SK-N-SH treated with all-trans-retinoic acid at 6 μM for 48 hours (cell line): ENCODE results near the gene ZNF771.
"Not testable (repeated sequence)": the region's sequence is repeated elsewhere in the genome, so short reads cannot be mapped to it uniquely, and the experiment has no call there.

ENCODE experiments used
- ATAC-seq: fragments of 200-7000 bp; cut with Tn5 transposase; 3 replicates; pipeline ENCODE4 v1.9.1; 2020; ENCODE audit warnings: mild to moderate bottlenecking, moderate library complexity
- ARNTL ChIP-seq: fragments of 450-650 bp; formaldehyde crosslinking; IDR thresholded peaks from 2 replicates; pipeline ENCODE4 v1.5.0; 2020; ENCODE audit warnings: low read depth, mild to moderate bottlenecking, moderate library complexity, borderline replicate concordance
- BACH2 ChIP-seq: fragments of 250-450 bp; sonication (Bioruptor Pico); IDR thresholded peaks from 2 replicates; pipeline ENCODE4 v1.9.0; 2021; ENCODE audit warnings: mild to moderate bottlenecking, borderline replicate concordance
- CREB5 ChIP-seq: fragments of 250-450 bp; sonication (Bioruptor Pico); IDR thresholded peaks from 2 replicates; pipeline ENCODE4 v1.5.1; 2020; ENCODE audit warnings: low read depth, mild to moderate bottlenecking, moderate library complexity
- CSDC2 ChIP-seq: fragments of 250-450 bp; sonication (Bioruptor Pico); IDR thresholded peaks from 2 replicates; pipeline ENCODE4 v1.5.0; 2020; ENCODE audit warnings: mild to moderate bottlenecking, moderate library complexity
- CSRNP3 ChIP-seq: fragments of 250-450 bp; sonication (Bioruptor Pico); IDR thresholded peaks from 2 replicates; pipeline ENCODE4 v1.5.1; 2021; ENCODE audit warnings: mild to moderate bottlenecking, moderate library complexity
- GLIS3 ChIP-seq: fragments of 250-450 bp; sonication (Bioruptor Pico); IDR thresholded peaks from 2 replicates; pipeline ENCODE4 v1.5.0; 2020; ENCODE audit warnings: mild to moderate bottlenecking, moderate library complexity
- ISL1 ChIP-seq: fragments of 250-450 bp; sonication (Bioruptor Pico); IDR thresholded peaks from 2 replicates; pipeline ENCODE4 v2.1.2; 2022; ENCODE audit warnings: mild to moderate bottlenecking, moderate library complexity
- OSR1 ChIP-seq: fragments of 250-450 bp; sonication (Bioruptor Pico); IDR thresholded peaks from 2 replicates; pipeline ENCODE4 v1.8.0; 2022; ENCODE audit warnings: moderate library complexity, mild to moderate bottlenecking, inconsistent platforms
- PATZ1 ChIP-seq: fragments of 250-450 bp; sonication (Bioruptor Pico); IDR thresholded peaks from 2 replicates; pipeline ENCODE4 v1.8.0; 2020; ENCODE audit warnings: mild to moderate bottlenecking, moderate library complexity, borderline replicate concordance
- PPARA ChIP-seq: fragments of 250-450 bp; sonication (Bioruptor Pico); IDR thresholded peaks from 2 replicates; pipeline ENCODE4 v1.5.0; 2020; ENCODE audit warnings: mild to moderate bottlenecking, borderline replicate concordance
- RARB ChIP-seq: fragments of 250-450 bp; sonication (Bioruptor Pico); IDR thresholded peaks from 2 replicates; pipeline ENCODE4 v1.8.0; 2021; ENCODE audit warnings: mild to moderate bottlenecking, moderate library complexity
- SNAI2 ChIP-seq: fragments of 250-450 bp; sonication (Bioruptor Pico); IDR thresholded peaks from 2 replicates; pipeline ENCODE4 v1.5.0; 2020; ENCODE audit warnings: mild to moderate bottlenecking, moderate library complexity
- TCF4 ChIP-seq: fragments of 250-450 bp; sonication (Bioruptor Pico); IDR thresholded peaks from 2 replicates; pipeline ENCODE4 v1.8.0; 2021; ENCODE audit warnings: mild to moderate bottlenecking, moderate library complexity, borderline replicate concordance
- TOX ChIP-seq: fragments of 250-450 bp; sonication (Bioruptor Pico); IDR thresholded peaks from 2 replicates; pipeline ENCODE4 v1.8.0; 2021; ENCODE audit warnings: mild to moderate bottlenecking, moderate library complexity, borderline replicate concordance
- ZC3H10 ChIP-seq: fragments of 250-450 bp; sonication (Bioruptor Pico); IDR thresholded peaks from 2 replicates; pipeline ENCODE4 v1.5.1; 2021; ENCODE audit warnings: mild to moderate bottlenecking, moderate library complexity
- ZFP3 ChIP-seq: fragments of 250-450 bp; sonication (Bioruptor Pico); IDR thresholded peaks from 2 replicates; pipeline ENCODE4 v1.5.0; 2020; ENCODE audit warnings: mild to moderate bottlenecking, moderate library complexity
- ZFP30 ChIP-seq: fragments of 450-650 bp; formaldehyde crosslinking; IDR thresholded peaks from 2 replicates; pipeline ENCODE4 v1.5.0; 2022; ENCODE audit warnings: mild to moderate bottlenecking, moderate library complexity
- ZNF8 ChIP-seq: fragments of 450-650 bp; formaldehyde crosslinking; IDR thresholded peaks from 2 replicates; pipeline ENCODE4 v1.5.0; 2020; ENCODE audit warnings: mild to moderate bottlenecking, moderate library complexity

The ZNF771 gene

DNA sequence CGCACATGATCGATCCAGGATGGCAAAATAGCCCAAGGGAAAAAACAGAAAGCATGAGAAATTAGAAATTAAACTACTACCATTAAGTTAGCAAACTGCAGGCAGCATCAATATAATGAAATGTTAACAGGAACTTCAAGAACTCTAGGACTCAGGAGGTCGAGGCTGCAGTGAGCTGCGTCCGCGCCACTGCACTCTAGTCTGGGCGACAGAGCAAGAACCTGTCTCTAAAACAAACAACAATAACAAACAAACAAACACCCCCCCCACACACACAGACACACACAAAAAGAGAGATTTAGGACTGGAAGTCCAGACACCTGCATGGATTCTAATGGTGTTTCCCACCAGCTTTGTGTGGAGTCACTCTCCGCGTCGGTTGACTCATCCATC lies 38.8 kb downstream of the ZNF771 start:
- TF ChIP-seq PPARA (CRISPR knock-in tag) (no peak), ISL1 (CRISPR knock-in tag) (no peak), TCF4 (CRISPR knock-in tag) (no peak), TOX (CRISPR knock-in tag) (no peak), GLIS3 (CRISPR knock-in tag) (no peak), BACH2 (CRISPR knock-in tag) (no peak), CREB5 (CRISPR knock-in tag) (no peak), CSDC2 (CRISPR knock-in tag) (no peak)
- ATAC-seq = no peak

DNA sequence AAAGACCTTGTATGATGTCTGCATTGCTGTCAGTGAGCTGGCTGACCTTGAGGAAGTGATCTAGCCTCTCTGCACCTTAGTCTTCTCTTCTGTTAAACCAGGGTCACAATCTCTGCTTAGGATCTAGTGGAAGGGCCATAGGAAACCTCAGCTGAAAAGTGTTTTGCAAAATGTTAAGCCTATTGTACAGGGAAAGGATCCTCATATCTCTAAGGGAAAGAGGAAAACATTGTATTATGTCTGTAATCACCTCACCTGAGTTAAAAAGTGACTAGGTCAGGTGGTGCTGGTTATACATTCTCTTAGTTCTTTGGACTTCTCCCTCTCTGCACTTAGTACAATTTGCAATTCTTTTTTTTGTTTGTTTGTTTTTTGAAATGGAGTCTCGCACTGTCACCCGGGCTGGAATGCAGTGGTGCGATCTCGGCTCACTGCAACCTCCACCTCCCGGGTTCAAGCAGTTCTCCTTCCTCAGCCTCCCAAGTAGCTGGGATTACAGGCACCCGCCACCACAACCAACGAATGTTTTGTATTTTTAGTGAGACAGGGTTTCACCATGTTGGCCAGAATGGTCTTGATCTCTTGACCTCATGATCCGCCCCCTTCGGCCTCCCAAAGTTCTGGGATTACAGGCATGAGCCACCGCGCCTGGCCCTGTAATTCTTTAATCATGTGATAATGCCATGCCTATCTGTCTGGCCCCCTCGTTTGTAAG lies 40.3 kb downstream of the ZNF771 start:
- ATAC-seq = no peak
- no peak for TF ChIP-seq RARB
- TF ChIP-seq CSDC2 (CRISPR knock-in tag) = no peak
- TF ChIP-seq SNAI2 (CRISPR knock-in tag) = no peak
- TF ChIP-seq ZFP30 (CRISPR knock-in tag) = no peak
- TF ChIP-seq PATZ1 (CRISPR knock-in tag) = no peak
- TF ChIP-seq GLIS3 (CRISPR knock-in tag) = no peak
- no peak for TF ChIP-seq ZC3H10 (CRISPR knock-in tag)
- no peak for TF ChIP-seq PPARA (CRISPR knock-in tag)

- no peak for TF ChIP-seq ZNF8 (CRISPR knock-in tag)
- no peak for ATAC-seq
These were observed 41.7 kb downstream of the ZNF771 start for GRCh38 chr16:30449116-30449435.

GRCh38 chr16:30452709-30453580 lies 45.5 kb downstream of the ZNF771 start:
- not testable (repeated sequence) for ATAC-seq

- TF ChIP-seq ZFP3 (CRISPR knock-in tag) = no peak
- TF ChIP-seq CSDC2 (CRISPR knock-in tag) = no peak
- TF ChIP-seq ZFP30 (CRISPR knock-in tag) = no peak
- TF ChIP-seq TOX (CRISPR knock-in tag) = no peak
- no peak for TF ChIP-seq ARNTL (CRISPR knock-in tag)
- no peak for TF ChIP-seq OSR1 (CRISPR knock-in tag)
- no peak for TF ChIP-seq SNAI2 (CRISPR knock-in tag)
- no peak for TF ChIP-seq ZNF8 (CRISPR knock-in tag)
- TF ChIP-seq CREB5 (CRISPR knock-in tag) = no peak
- no peak for TF ChIP-seq GLIS3 (CRISPR knock-in tag)
- TF ChIP-seq CSRNP3 = no peak
- TF ChIP-seq RARB = no peak
- TF ChIP-seq, all 23 proteins: peak for 0
- ATAC-seq = no peak
These were observed 48.9 kb downstream of the ZNF771 start for GRCh38 chr16:30456302-30456701.
